GM18951 (cell line): Measurements from ENCODE around the gene ZNF862.
A peak's percentile ranks its signal among the peaks of the same experiment; 100 is the strongest.

Experiments
- POLR2A ChIP-seq: IDR thresholded peaks from 4 replicates; pipeline ENCODE4 v1.6.1; 2011; ENCODE audit warnings: mild to moderate bottlenecking; ENCODE audit not compliant: insufficient read length, insufficient read depth; ENCODE audit errors: extremely low read depth
- in situ Hi-C: fragments of 300-500 bp; cut with MboI; formaldehyde crosslinking; loops from one replicate; pipeline ENCODE4 v1.12.0; 2022; ENCODE audit warnings: low sequenced_read_pairs, mixed read lengths, inconsistent platforms; ENCODE audit not compliant: unreplicated experiment

ZNF862 gene

DNA sequence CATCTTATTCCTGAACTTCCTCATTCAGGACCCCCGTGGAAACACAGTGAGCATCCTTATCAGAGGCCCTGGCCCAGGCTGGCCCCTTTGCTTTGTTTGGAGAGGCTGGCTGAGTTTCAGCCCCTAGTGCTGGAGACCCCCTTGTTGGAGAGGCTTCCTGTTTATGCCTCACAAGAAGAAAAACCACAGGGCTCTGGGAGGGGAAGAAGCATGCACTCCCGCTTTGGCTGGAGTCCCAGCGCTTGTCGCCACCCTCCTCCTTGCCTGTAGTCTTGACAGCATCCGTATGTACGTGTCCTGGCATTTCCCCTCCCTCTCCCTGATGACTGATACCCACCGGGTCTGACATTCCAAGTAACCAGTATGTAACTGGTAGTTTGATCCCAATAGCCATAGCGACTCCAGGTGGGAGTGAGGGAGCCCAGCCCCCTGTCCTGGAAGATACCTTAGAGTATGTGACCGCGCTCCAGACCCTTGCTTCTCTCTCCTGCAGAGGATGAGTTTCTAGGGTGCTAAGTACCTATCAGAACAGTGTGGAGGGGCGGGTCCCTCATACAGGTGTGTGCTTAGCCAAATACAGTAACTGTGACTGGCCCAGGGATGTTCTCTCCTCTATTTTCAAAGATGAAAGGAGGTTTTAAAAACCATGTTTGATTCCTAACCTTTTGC, 28.7 kb downstream of the ZNF862 start:
- in situ Hi-C loops = no loop called here
- TF ChIP-seq POLR2A = no peak

DNA sequence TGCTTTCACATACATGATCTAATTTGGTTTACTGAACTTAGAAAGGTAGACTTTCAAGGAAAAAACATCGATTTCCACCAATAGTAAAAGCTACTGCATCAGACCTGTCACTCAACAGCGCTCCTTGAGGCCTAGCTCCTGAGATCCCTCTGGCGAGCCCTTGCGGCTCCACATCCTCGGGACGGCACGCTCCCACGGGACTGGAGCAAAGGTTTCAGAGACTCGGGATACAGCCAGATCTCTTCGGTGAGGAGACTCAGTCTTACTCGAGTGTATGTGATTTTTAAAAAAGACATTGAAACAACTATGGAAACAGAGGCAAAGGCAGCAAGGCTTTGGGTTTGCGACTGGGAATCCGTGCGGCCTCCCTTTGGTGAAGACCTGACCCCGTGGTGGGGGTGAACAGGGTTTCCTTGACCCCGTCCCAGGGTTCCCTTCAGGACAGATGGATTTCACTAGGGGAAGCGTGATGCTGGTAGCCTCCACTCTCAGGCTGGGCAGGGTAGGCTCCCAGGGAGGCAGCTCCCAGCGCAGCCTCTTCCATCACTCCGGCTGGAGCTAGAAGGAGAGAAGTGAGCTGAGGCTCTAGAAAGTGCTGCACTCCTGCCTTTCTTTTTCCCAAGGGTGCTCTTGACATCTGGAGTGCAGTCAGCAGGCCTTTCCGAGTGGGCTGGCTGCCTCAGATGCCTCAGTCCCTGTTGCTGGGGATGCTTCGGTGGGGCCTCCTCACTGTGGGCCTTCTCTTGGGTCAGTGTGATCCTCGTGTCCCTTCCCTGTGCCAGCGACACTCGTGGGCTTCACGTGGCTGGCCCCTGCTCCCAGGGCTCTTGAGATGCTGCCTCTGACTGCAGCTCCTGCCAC, 29.8 kb downstream of the ZNF862 start:
- in situ Hi-C loops = no loop called here
- no peak for TF ChIP-seq POLR2A

DNA sequence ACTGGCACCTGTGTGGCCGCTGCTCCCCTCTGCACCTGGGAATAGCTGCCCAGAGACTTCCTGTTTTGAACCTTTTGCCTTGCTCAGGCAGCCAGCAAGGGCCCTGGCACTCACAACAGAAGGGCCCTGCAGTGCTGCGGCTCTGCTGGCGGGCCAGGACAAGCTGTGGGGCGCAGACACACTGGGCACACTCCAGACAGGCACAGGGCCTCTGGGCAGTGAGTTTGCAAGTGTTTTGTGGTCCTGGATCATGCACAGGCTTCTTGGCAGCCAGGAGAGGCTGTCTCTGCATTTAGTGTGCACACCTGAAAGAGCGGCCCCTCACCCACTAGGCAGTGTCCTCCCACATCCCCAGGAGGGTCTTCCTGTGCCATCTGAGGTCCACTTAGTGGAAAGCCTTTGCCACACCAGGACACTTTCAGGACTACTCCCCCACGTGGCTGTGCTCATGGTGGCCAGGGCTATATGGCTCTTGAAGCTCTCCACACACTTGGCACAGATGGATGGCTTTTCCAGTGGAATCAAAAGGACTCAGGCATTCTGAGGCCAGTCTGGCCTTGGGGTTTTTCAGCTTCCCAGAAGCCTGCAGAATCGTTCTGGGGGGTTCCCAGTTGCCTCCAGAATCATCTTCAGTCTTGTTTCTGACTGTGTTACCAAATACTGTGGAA, 30.6 kb downstream of the ZNF862 start:
- no peak for TF ChIP-seq POLR2A
- in situ Hi-C loops = no loop called here

DNA sequence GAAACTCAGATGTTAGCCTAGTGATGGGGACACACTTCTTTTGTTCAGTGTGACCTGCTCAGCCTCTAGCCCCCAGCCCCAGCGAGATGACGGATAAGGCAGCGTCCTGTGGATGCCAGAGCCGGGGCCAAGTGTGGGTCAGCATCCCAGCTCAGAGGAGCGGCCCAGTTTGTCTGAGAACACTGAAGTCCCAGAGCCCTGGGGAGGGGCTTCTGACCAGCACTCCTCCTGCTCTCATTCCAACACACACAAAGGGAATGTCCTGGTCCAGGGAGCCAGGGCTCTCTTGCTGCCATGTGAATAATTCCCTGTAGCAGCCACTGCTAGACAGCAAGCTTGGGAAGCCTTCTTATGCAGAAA, 31.1 kb downstream of the ZNF862 start:
- TF ChIP-seq POLR2A = no peak
- in situ Hi-C loops = no loop called here

DNA sequence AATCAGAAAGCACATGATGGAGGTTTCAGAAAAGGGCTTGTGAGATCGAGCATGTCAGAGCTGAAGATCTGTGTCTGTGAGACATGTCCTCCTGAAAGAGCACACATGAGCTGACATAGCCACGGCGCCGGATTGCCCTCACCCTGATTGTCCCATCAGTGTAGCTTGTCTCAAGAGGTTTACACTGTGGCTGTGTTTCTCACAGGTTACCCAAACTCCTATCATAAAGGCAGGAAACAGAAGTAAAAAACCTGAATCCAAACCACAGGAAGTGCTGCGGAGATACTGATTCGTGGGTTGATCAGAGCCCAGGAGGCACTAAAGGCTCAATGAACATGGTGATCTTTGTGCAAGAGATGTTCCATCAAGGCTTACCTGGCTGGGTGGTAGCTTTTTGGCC, 31.7 kb downstream of the ZNF862 start:
- no peak for TF ChIP-seq POLR2A
- in situ Hi-C loops = no loop called here

DNA sequence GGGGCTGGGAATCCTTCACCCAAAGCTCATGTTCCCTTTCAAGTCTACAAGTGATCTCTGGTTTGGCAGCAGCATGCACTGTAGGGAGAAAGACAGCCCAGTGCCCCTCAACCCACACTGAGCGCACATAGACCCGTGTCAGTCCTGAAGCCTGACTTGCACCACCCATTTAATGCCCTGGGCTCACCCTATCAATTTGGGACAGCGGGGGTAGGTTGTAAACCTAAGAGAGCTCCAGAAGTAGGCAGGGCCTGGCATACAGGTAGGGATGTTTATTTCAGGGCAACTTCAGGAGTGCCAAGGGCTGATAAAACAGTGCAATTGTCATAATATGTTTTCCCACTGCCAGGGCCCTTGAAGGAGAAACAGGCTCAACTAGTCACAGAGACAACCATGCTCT, 32.1 kb downstream of the ZNF862 start:
- TF ChIP-seq POLR2A = no peak
- in situ Hi-C loops = no loop called here

DNA sequence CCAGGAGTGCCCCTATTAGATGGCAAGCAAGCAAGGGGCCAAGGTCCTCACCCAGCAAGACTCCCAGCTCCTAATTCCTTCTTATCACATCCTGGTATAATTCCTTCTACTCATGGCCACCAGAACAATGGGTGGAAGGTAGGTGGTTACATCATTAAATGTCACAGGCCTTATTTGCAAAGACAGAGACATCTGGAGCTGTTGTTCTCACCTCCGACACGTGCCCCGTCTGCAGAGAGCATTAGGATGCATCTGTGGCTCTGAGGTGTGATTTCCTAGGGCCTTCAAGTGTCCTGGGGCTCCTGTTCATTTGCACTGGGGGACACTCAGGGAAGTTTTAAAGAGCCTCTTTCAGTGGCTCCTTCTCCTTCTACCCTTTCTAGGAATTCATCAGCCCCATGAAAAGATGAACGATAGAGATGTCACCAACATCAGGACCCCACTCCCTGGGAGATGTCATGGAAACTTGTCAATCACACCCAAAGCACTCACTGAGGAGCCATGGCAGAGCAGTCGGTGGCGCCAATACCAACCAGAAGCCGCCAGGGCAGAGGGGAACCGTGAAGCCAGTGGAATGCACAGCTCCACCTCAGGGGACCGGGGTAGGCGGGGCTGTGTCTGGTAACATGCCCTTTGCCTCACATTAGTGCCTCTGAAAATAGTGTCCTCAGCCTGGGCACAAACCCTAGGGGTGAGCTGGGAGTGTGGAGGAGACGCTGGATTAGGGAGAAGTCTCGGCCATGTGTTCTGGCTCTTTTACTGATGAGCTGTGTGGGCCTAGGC, 32.7 kb downstream of the ZNF862 start:
- TF ChIP-seq POLR2A = no peak
- in situ Hi-C loops = no loop called here

DNA sequence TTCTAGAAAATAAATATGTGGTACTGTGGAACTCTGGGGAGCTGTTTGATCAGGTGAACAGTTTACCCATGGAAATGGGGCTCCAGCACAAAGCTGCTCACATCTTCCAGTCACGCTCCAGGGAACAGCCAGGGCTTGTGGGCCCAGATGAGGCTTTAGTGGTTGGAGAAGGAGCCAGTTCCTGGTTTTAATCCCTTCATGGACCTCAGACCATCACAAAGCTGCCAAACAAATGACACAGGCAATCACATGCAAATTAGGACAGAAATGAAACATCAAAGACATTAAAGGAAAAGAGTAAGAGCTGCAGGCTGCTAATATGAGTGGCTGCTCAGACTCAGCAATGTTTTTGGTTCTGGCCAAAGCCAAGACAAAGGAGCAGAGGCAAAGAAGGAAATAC, 33.4 kb downstream of the ZNF862 start:
- in situ Hi-C loops = no loop called here
- no peak for TF ChIP-seq POLR2A

DNA sequence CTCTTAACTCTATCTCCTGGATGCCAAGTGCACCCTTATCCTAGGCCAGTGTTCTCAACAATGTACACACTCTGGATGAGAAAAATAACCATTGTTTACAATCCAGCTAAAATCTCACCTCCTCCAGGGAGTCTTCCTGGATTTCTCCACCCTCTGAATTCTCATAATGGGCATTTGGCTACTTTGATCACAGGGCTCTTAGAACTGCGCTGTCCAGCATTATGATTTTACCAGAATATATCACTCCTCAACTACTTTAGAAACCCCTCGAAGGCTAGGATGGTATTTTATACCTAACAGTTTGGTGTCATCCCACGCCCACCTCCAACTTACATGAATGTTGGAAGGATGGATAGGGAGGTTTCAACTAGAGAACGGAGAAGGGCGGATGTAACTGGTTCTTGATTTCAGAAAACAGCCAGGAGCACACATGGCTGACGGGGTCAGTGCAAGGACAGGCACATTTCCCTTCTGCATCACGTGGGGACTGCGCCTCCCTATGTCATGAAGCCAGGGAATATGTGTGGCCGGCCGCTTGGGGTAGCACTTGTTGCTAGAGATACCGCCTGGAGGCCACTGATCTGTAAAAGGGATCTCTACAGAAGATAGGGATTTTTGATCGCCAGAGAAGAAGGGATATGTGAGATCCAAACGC, 34.4 kb downstream of the ZNF862 start:
- no peak for TF ChIP-seq POLR2A
- in situ Hi-C loops = no loop called here

DNA sequence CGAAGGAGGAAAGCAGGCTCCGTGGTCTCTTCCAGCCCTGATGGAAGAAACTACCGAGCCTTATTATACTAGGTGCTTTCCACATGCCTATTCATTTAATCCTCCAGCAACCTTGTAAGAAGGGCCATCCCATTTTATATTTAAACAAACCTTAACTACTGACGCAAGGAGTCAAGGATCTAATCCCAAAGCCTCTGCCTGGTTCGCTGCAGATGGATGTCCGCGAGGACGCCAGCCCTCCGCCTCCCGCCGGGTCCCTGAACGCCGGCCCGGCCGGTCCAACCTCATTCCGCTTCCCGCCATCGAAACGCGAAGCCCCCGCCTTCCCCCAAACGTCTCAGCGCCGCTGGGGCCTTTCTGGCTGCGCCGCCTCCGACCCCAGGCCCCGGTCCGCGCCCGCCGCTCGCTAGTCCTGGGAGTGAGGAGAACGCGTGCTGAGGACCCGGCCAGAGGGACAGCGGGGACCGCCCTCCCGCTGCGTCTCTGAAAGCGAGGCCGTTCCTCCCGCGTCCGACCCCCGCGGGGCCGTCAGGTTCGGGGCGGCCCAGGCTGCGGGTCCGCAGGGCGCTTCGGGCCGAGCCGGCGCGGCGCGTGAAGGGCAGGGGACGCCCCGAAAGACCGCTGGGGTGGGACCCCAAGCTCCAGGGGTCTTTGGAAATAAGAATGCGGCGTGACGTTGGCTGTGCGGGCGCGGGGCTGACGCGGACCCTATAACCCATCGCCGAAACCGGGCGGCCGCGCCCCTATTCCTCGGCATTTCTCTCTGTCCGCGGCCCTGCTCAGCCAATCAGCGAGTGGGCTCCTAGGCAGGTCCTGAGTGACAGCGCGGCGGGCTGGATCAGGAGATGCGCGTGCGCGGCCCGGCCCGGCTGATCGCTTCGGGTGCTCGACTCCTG, 35.1 kb downstream of the ZNF862 start, which contains the start of gene ATP6V0E2:
ATP6V0E2 (plus strand) TSS at position 896 of the 896 bp plus-strand sequence. CDS start 97 bp downstream, outside the sequence.
- TF ChIP-seq POLR2A = no peak
- in situ Hi-C loops = no loop called here

DNA sequence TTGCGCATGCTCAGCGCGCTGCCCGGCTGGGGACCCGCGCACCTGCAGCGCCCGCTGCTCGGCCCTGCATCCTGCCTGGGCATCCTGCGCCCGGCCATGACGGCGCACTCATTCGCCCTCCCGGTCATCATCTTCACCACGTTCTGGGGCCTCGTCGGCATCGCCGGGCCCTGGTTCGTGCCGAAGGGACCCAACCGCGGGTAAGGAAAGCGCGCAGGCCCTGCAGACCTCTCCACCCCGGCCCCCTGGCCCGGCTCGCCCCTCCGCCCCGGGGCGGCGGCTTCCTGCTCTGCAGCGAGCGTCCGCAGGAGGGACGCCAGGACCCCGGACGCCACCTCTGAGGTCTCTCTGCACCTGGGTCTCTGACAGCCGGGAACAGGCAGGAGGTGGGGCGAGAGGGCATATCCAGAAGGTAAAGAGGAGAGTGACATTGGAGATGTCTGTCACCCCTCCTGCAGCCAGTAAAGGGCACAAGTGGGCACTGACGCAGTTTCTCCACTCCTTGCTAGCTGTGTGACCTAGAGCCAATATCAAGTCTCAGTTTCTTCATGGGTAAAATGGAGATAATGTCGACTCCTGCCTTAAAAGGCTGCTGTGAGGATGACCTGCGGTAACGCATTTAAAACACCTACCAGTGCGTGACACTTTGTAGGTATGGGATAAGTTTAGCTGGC, 35.9 kb downstream of the ZNF862 start:
- in situ Hi-C loops = no loop called here
- peak; percentile 89 for TF ChIP-seq POLR2A

DNA sequence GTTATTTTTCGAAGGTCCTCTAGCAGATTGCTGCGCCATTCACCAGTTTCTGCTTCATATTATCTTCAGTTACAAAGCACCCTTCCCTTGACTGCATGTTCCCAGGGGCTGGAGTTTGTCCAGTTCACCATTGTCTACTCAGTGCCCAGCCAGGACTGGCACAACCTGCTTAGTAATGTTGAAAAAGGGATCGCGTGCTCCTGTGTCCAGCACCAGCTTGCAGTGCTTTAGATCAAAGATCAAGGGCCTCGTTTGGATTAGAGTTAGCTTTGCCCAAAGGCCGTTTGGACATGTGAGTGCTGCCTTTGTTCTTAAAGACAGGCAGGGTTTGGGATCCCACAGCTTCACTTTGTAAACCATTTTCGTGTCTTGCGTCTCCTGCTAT, 36.5 kb downstream of the ZNF862 start:
- in situ Hi-C loops = no loop called here
- TF ChIP-seq POLR2A = no peak
